Gastroesophageal sphincter (tissue), 3 donors: ENCODE results near the gene GPR142.

ENCODE experiments used
- POLR2A ChIP-seq, 2 donors: fragments of 450-650 bp; IDR thresholded peaks; one replicate each; pipeline ENCODE4 v1.6.1; 2017; ENCODE audit warnings: antibody characterized with exemption in 2 of 2, mild to moderate bottlenecking in 2 of 2, moderate library complexity in 1 of 2
- POLR2AphosphoS5 ChIP-seq: sonication (generic); formaldehyde crosslinking; IDR thresholded peaks from one replicate; pipeline ENCODE4 v1.6.1; 2017; ENCODE audit warnings: antibody characterized with exemption
- TF ChIP-seq, protein P1 (sequence below), 4 experiments: fragments of 200-600 bp in 2 of 4; fragments of 450-650 bp in 2 of 4; sonication (generic) in 1 of 4; IDR thresholded peaks; one replicate each; pipeline ENCODE4 v1.5.1; 2017 to 2019; ENCODE audit warnings: antibody characterized with exemption in 4 of 4, mild to moderate bottlenecking in 2 of 4, moderate library complexity in 2 of 4

- TF ChIP-seq, protein P1, sequence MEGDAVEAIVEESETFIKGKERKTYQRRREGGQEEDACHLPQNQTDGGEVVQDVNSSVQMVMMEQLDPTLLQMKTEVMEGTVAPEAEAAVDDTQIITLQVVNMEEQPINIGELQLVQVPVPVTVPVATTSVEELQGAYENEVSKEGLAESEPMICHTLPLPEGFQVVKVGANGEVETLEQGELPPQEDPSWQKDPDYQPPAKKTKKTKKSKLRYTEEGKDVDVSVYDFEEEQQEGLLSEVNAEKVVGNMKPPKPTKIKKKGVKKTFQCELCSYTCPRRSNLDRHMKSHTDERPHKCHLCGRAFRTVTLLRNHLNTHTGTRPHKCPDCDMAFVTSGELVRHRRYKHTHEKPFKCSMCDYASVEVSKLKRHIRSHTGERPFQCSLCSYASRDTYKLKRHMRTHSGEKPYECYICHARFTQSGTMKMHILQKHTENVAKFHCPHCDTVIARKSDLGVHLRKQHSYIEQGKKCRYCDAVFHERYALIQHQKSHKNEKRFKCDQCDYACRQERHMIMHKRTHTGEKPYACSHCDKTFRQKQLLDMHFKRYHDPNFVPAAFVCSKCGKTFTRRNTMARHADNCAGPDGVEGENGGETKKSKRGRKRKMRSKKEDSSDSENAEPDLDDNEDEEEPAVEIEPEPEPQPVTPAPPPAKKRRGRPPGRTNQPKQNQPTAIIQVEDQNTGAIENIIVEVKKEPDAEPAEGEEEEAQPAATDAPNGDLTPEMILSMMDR (IDR thresholded peaks at IDR 0.05) = no peak
- TF ChIP-seq POLR2AphosphoS5 = no peak
- TF ChIP-seq POLR2A (IDR thresholded peaks at IDR 0.05) = no peak
Observed at GRCh38 chr17:74336307-74336706, 31.0 kb upstream of the GPR142 start.
